ENCODE measurements around the gene VWA3B. TPM values are rescaled to one million over a fixed set of nuclear protein-coding genes. Genes with fewer than 3 reads are reported as not detected.
"Not testable (repeated sequence)": the region's sequence is repeated elsewhere in the genome, so short reads cannot be mapped to it uniquely, and the experiment has no call there.

VWA3B gene
- polyA plus RNA-seq, 4 donors, result 0.16 to 1.4 (median 0.51) TPM; not detected in 1

DNA sequence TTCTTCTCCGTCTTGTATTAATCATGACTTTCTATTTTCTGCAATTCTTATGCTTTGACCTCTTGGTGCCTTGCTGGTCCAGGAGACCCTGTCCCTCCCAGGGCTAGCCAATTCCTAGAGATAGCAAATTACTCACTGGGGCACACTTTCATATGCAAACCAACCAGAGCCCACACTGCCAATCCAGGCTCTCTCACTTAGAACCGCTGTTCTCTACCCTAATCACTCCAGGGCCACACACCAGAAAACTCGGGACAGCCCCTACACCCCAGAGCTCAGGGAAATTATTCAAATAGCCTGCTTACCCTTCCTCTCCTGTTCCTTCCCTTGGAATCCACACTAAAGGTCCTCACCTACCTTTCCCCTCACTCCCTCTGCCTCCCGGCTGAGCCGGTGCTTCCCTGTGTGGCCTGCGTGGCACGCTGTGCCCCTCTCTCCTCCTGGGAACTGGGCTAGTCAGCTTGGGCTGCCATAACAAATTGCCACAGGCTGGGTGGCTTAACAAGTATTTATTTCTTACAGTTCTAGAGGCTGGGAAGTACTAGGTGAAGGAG is 41.7 kb downstream of the VWA3B start:
- H3K9me3 ChIP-seq (ENCODE audit: control insufficient read depth in 2 of 2, insufficient read depth in 1 of 2, low read depth in 1 of 2, low read length in 1 of 2), result peaks cover 0 to 2% of the 10 kb centered on the region in 2 donors
- DNase-seq (no peak), FAIRE-seq (no peak)
- no peak overlapping the region for H3K27ac ChIP-seq (ENCODE audit: low read depth in 1 of 3, low read length in 2 of 3)
- WGBS, 3 donors, result 85 to 95% (median 90%) methylated on average over 7 of the region's 7 CpGs
- no peak overlapping the region for H3K4me3 ChIP-seq (ENCODE audit: low read depth in 1 of 3, low read length in 3 of 3)
- H3K4me1 ChIP-seq (ENCODE audit: control insufficient read depth in 3 of 3, insufficient read depth in 2 of 3, low read depth in 1 of 3, low read length in 2 of 3), result no peaks in the 10 kb centered on the region
- no peaks in the 10 kb centered on the region for H3K27me3 ChIP-seq (ENCODE audit: control insufficient read depth in 3 of 3, insufficient read depth in 3 of 3, low read length in 3 of 3)
- H3K36me3 ChIP-seq (ENCODE audit: control insufficient read depth in 3 of 3, insufficient read depth in 2 of 3, low read depth in 1 of 3, low read length in 3 of 3), result peaks cover 0 to 2% (median 0%) of the 10 kb centered on the region in 3 donors

GRCh38 chr2:98130073-98130472 is 43.1 kb downstream of the VWA3B start:
- H3K27me3 ChIP-seq (ENCODE audit: control insufficient read depth in 3 of 3, insufficient read depth in 3 of 3, low read length in 3 of 3); FAIRE-seq; DNase-seq; H3K4me1 ChIP-seq (ENCODE audit: control insufficient read depth in 3 of 3, insufficient read depth in 2 of 3, low read depth in 1 of 3, low read length in 2 of 3); H3K9me3 ChIP-seq (ENCODE audit: control insufficient read depth in 2 of 2, insufficient read depth in 1 of 2, low read depth in 1 of 2, low read length in 1 of 2); H3K36me3 ChIP-seq (ENCODE audit: control insufficient read depth in 3 of 3, insufficient read depth in 2 of 3, low read depth in 1 of 3, low read length in 3 of 3); H3K4me3 ChIP-seq (ENCODE audit: low read depth in 1 of 3, low read length in 3 of 3); H3K27ac ChIP-seq (ENCODE audit: low read depth in 1 of 3, low read length in 2 of 3): not testable (repeated sequence)
- WGBS, 3 donors, result 15 to 50% (median 32%) methylated on average over 5 of the region's 5 CpGs

DNA sequence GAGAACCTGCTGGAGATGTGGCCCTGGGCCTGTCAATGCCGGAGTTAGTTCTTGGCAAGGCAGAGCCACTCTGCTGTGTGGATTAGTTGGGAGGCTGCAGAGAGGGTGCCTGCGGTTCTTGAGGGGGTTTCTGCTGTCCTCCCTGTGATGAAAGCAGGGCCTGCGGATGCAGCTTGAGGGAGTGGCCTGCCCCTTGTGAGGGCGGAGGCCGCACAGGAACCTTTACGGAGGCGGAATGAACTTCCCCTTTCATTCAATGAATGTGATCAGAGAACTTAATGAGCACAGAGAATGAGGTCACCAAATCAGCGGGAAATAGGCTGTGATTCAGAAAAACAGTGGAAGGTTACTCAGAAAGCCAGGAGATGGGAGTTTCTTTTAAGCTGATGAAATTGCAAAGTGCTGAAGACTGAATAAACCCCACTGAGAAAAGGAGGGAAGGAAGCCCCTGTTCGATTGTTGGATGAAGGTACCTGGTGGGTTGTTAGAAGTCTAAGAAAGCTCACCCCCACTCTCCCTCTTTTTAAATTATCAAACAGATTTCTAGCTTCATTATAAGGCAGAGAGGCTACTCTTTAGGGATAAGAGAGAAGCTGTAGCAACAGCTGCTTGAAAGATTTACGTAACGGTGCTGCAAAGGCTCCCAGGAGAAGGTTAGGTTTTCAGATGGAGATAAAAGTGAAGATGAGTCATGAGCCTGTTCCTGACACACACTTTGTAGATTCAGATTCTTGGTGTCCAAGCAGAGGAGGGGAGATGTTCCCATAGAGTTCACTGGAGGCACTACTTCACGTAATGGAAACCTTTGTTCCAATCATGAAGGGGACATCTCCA is 47.4 kb downstream of the VWA3B start:
- WGBS, 3 donors, result 67 to 81% (median 75%) methylated on average over 12 of the region's 12 CpGs
- H3K27ac ChIP-seq (ENCODE audit: low read depth in 1 of 3, low read length in 2 of 3), result no peak overlapping the region
- H3K4me3 ChIP-seq (ENCODE audit: low read depth in 1 of 3, low read length in 3 of 3), result no peak overlapping the region
- H3K9me3 ChIP-seq (ENCODE audit: control insufficient read depth in 2 of 2, insufficient read depth in 1 of 2, low read depth in 1 of 2, low read length in 1 of 2), result peaks cover 0 to under 1% of the 10 kb centered on the region in 2 donors
- H3K36me3 ChIP-seq (ENCODE audit: control insufficient read depth in 3 of 3, insufficient read depth in 2 of 3, low read depth in 1 of 3, low read length in 3 of 3), result no peaks in the 10 kb centered on the region
- DNase-seq, result no peak
- no peak for FAIRE-seq
- no peaks in the 10 kb centered on the region for H3K27me3 ChIP-seq (ENCODE audit: control insufficient read depth in 3 of 3, insufficient read depth in 3 of 3, low read length in 3 of 3)
- no peaks in the 10 kb centered on the region for H3K4me1 ChIP-seq (ENCODE audit: control insufficient read depth in 3 of 3, insufficient read depth in 2 of 3, low read depth in 1 of 3, low read length in 2 of 3)

DNA sequence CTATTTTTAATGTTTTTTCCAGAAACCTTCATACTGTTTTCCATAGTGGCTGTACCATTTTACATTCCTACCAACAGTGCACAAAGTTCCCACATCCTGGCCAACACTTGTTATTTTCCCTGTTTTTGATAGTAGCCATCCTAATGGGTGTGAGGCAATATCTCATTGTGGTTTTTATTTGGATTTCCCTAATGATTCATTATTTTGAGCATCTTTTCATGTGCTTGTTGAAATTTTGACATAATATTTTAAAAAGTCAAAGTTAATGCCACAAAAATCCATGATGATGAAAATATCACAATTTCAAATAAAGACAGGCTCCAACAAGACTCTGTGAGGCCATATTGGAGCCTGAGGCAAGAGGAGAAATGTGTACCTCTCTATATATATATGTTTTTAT is 50.2 kb downstream of the VWA3B start:
- Histone ChIP-seq H3K4me1 (ENCODE audit: control insufficient read depth in 3 of 3, insufficient read depth in 2 of 3, low read depth in 1 of 3, low read length in 2 of 3) (no peaks in the 10 kb centered on the region), H3K4me3 (ENCODE audit: low read depth in 1 of 3, low read length in 3 of 3) (no peak overlapping the region), H3K27ac (ENCODE audit: low read depth in 1 of 3, low read length in 2 of 3) (no peak overlapping the region), H3K9me3 (ENCODE audit: control insufficient read depth in 2 of 2, insufficient read depth in 1 of 2, low read depth in 1 of 2, low read length in 1 of 2) (no peaks in the 10 kb centered on the region), H3K27me3 (ENCODE audit: control insufficient read depth in 3 of 3, insufficient read depth in 3 of 3, low read length in 3 of 3) (no peaks in the 10 kb centered on the region), H3K36me3 (ENCODE audit: control insufficient read depth in 3 of 3, insufficient read depth in 2 of 3, low read depth in 1 of 3, low read length in 3 of 3) (no peaks in the 10 kb centered on the region)
- DNase-seq (no peak), FAIRE-seq (no peak)

GRCh38 chr2:98138978-98139377 is 52.0 kb downstream of the VWA3B start:
- H3K27me3 ChIP-seq (ENCODE audit: control insufficient read depth in 3 of 3, insufficient read depth in 3 of 3, low read length in 3 of 3); DNase-seq; H3K4me1 ChIP-seq (ENCODE audit: control insufficient read depth in 3 of 3, insufficient read depth in 2 of 3, low read depth in 1 of 3, low read length in 2 of 3); H3K36me3 ChIP-seq (ENCODE audit: control insufficient read depth in 3 of 3, insufficient read depth in 2 of 3, low read depth in 1 of 3, low read length in 3 of 3); H3K4me3 ChIP-seq (ENCODE audit: low read depth in 1 of 3, low read length in 3 of 3); H3K27ac ChIP-seq (ENCODE audit: low read depth in 1 of 3, low read length in 2 of 3); FAIRE-seq; H3K9me3 ChIP-seq (ENCODE audit: control insufficient read depth in 2 of 2, insufficient read depth in 1 of 2, low read depth in 1 of 2, low read length in 1 of 2): not testable (repeated sequence)
- 92 to 98% (median 96%) methylated on average over 24 to 28 of the region's 28 CpGs for whole genome bisulfite sequencing, 3 donors

DNA sequence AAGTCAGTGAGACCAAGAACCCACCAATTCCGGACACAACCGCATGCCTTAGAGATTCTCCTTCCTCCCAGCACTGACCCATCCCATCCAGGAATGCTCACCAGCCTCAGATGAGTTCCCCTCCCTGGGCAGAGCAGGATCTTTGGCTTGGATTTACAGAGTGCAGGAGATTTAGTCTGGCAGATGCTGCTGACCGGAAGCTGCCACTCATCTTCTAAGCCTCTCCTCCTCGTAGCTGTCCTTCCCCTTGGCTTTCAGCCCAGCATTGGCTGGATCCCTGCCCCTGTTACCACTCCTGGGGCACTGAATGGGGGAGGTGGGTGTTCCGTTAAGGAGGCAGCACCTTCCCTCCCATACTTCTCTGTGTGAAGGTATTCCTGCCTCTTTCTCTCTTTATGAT is 53.2 kb downstream of the VWA3B start:
- DNase-seq, result peak in 1 of 2 donors; percentile 11
- no peaks in the 10 kb centered on the region for H3K9me3 ChIP-seq (ENCODE audit: control insufficient read depth in 2 of 2, insufficient read depth in 1 of 2, low read depth in 1 of 2, low read length in 1 of 2)
- FAIRE-seq, result no peak
- no peaks in the 10 kb centered on the region for H3K4me1 ChIP-seq (ENCODE audit: control insufficient read depth in 3 of 3, insufficient read depth in 2 of 3, low read depth in 1 of 3, low read length in 2 of 3)
- no peaks in the 10 kb centered on the region for H3K36me3 ChIP-seq (ENCODE audit: control insufficient read depth in 3 of 3, insufficient read depth in 2 of 3, low read depth in 1 of 3, low read length in 3 of 3)
- no peak overlapping the region for H3K4me3 ChIP-seq (ENCODE audit: low read depth in 1 of 3, low read length in 3 of 3)
- no peak overlapping the region for H3K27ac ChIP-seq (ENCODE audit: low read depth in 1 of 3, low read length in 2 of 3)
- no peaks in the 10 kb centered on the region for H3K27me3 ChIP-seq (ENCODE audit: control insufficient read depth in 3 of 3, insufficient read depth in 3 of 3, low read length in 3 of 3)
- 65 to 76% (median 67%) methylated on average over 5 of the region's 5 CpGs for WGBS, 3 donors

DNA sequence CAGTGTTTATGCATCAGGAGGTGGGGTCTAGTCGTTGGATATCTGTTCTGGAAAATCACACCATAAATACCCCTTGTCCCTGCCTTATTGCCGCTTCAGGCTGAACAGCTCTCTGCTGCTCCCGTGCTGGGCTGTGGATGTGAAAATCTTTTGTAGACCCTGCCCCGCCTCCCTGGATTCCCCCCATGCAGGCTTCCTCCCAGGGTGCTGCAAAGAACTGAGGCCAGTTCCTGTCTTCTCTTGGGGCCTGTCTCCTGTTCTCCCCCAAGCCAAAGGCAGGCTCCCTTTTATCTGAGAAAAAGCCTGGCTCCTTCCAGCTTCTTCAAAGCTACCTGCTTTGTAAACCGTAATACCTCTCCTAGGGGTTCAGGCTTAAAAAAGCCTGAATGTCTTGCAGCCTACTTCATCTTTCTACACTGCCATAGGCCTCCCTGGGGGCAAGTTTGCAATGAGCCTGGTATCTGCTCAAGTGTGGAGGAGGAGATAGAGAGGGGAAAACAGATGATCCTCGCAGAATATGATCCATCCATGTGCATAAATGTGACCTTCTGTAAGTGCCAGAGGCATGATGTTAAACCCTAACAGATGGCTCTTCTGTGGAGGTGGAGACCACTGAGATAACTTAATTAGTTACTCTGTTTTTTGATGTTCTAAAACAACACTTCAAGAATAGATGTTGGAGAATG is 55.3 kb downstream of the VWA3B start:
- no peaks in the 10 kb centered on the region for H3K27me3 ChIP-seq (ENCODE audit: control insufficient read depth in 3 of 3, insufficient read depth in 3 of 3, low read length in 3 of 3)
- H3K36me3 ChIP-seq (ENCODE audit: control insufficient read depth in 3 of 3, insufficient read depth in 2 of 3, low read depth in 1 of 3, low read length in 3 of 3), result no peaks in the 10 kb centered on the region
- WGBS, 3 donors, result 70 to 82% (median 71%) methylated on average over 6 of the region's 6 CpGs
- H3K4me3 ChIP-seq (ENCODE audit: low read depth in 1 of 3, low read length in 3 of 3), result no peak overlapping the region
- FAIRE-seq (no peak), DNase-seq (no peak)
- H3K27ac ChIP-seq (ENCODE audit: low read depth in 1 of 3, low read length in 2 of 3), result no peak overlapping the region
- no peaks in the 10 kb centered on the region for H3K4me1 ChIP-seq (ENCODE audit: control insufficient read depth in 3 of 3, insufficient read depth in 2 of 3, low read depth in 1 of 3, low read length in 2 of 3)
- no peaks in the 10 kb centered on the region for H3K9me3 ChIP-seq (ENCODE audit: control insufficient read depth in 2 of 2, insufficient read depth in 1 of 2, low read depth in 1 of 2, low read length in 1 of 2)

- 68 to 74% (median 70%) methylated on average over 3 of the region's 3 CpGs for WGBS, 3 donors
- FAIRE-seq (no peak), DNase-seq (no peak)
- Histone ChIP-seq H3K36me3 (ENCODE audit: control insufficient read depth in 3 of 3, insufficient read depth in 2 of 3, low read depth in 1 of 3, low read length in 3 of 3) (no peaks in the 10 kb centered on the region), H3K4me1 (ENCODE audit: control insufficient read depth in 3 of 3, insufficient read depth in 2 of 3, low read depth in 1 of 3, low read length in 2 of 3) (peaks cover 0 to 2% (median 0%) of the 10 kb centered on the region in 3 donors), H3K4me3 (ENCODE audit: low read depth in 1 of 3, low read length in 3 of 3) (no peak overlapping the region), H3K27ac (ENCODE audit: low read depth in 1 of 3, low read length in 2 of 3) (no peak overlapping the region), H3K27me3 (ENCODE audit: control insufficient read depth in 3 of 3, insufficient read depth in 3 of 3, low read length in 3 of 3) (no peaks in the 10 kb centered on the region), H3K9me3 (ENCODE audit: control insufficient read depth in 2 of 2, insufficient read depth in 1 of 2, low read depth in 1 of 2, low read length in 1 of 2) (no peaks in the 10 kb centered on the region)
Measured at GRCh38 chr2:98145070-98145469, 58.1 kb downstream of the VWA3B start.

Data from small intestine (tissue), 7 donors.